ENCODE results near the gene PALD1.

DNA sequence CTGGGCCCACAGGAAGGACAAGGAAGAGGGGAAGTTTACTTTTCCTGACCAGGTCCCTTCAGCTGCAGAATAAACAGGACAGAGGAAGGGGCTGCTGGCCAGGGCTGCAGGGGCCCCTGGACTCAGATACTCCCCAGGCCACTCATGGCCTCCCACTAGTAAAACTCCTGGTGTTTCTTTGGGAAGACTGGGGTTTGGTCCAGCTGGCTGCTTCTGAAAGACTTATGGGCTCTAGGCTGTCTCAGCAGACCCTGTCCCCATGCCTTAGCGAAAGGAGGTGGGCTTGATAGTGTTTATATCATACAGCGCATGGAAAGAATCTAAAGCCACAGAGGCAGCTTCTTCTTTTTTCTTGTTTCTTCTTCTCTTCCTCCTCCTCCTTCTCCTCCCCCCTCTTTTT, 56.4 kb downstream of the PALD1 start:
- no peak for TF ChIP-seq POLR2A (IDR thresholded peaks at IDR 0.05; ENCODE audit: low read depth)
- TF ChIP-seq, protein P1, sequence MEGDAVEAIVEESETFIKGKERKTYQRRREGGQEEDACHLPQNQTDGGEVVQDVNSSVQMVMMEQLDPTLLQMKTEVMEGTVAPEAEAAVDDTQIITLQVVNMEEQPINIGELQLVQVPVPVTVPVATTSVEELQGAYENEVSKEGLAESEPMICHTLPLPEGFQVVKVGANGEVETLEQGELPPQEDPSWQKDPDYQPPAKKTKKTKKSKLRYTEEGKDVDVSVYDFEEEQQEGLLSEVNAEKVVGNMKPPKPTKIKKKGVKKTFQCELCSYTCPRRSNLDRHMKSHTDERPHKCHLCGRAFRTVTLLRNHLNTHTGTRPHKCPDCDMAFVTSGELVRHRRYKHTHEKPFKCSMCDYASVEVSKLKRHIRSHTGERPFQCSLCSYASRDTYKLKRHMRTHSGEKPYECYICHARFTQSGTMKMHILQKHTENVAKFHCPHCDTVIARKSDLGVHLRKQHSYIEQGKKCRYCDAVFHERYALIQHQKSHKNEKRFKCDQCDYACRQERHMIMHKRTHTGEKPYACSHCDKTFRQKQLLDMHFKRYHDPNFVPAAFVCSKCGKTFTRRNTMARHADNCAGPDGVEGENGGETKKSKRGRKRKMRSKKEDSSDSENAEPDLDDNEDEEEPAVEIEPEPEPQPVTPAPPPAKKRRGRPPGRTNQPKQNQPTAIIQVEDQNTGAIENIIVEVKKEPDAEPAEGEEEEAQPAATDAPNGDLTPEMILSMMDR (IDR thresholded peaks at IDR 0.05), result no peak

Data from esophagus muscularis mucosa (tissue), 3 donors.